ENCODE results near the gene UTF1.
"Not testable (repeated sequence)": the region's sequence is repeated elsewhere in the genome, so short reads cannot be mapped to it uniquely, and the experiment has no call there.

UTF1 gene

DNA sequence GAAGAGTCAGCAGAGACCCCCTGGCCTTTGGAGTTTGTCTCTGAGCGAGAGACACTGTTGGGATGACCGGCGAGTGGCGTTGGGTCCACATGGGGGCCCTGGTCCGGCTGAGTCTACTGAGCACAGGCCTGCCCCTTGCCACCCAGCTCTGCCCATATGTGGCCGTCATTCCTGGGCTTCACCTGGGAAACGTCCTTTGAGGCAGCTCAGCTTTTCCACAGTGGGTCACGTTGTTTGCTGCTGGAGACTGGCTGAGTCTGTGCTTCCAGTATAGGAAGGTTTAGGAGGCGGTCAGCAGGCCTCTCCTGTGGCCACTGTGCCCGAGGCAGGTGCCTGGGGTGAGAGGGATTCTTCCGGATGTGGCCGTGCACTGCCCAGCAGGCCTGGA is 29.6 kb downstream of the UTF1 start:
- in situ Hi-C loops (cut with HindIII; ENCODE audit: low sequenced_read_pairs), result loop anchor here (5.0 to 10.0 kb wide), 2 partner anchors 45 to 102 kb away; partner anchors contain the start of genes TUBGCP2 and ZNF511

DNA sequence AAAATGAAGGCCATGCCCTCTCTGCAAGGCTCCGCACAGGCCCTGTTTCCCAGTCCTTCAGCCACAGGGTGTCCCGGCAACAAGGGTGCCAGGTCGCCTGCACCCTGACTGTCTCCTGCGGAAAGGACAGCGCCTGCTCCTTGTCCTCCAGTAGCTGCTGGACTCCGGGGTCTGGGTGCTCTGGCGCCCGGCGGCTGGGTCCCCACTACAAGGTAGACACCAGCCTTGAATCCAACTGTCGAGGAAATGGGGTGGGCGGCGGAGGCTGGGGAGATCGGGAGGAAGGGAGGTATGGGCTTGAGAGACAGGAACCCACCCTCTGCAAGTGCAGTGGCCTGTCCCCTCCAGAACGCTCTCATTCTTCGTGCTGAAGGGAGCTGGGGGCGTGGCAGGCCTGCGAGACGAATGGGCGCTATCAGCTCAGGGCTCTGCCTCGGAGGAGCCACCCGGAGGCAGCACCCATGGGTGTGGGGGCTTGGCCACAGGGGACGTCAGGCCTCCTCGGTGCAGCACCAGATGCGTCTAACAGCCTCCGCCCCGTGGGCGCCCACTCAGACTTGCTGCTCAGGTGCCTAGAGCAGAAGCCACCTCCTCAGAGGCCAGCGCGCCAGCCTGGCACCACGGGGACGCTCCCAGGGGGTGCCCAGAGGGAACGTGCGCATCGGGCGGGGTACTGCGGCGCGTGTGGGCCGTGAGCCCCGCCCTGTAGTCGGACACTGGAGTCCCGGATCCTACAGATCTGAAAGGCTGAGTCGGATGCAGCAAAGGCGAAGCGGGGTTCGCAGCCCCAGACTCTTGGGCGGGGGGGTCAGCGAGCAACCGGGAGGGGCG is 31.1 kb downstream of the UTF1 start:
- in situ Hi-C loops (cut with HindIII; ENCODE audit: low sequenced_read_pairs), result no loop called here

DNA sequence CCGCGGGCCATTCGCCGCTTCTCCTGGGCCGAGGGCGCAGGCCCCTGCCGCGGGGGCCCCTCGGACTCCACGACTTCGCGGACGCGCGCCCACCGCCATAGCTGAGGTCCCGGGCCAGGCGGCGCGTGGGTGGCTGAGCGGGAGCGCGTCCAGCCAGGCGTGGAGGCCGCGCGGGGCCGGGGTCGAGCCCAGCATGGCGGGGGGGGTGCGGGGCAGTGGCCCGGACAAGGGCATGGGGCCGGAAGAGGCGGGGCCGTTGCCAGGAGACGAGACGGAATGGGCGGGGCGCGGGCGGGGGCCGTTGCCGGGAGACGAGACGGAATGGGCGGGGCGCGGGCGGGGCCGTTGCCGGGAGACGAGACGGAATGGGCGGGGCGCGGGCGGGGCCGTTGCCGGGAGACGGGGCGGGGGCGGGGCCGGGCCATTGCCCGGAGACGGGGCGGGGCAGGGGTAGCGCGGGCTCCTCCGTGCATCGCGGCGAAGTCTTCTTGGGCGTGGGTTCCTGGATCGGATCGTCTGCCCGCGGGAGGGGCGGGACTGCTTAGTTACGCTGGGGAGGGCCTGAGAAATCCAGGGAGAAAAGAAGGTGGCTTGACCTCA is 31.8 kb downstream of the UTF1 start:
- in situ Hi-C loops (cut with HindIII; ENCODE audit: low sequenced_read_pairs), result no loop called here

DNA sequence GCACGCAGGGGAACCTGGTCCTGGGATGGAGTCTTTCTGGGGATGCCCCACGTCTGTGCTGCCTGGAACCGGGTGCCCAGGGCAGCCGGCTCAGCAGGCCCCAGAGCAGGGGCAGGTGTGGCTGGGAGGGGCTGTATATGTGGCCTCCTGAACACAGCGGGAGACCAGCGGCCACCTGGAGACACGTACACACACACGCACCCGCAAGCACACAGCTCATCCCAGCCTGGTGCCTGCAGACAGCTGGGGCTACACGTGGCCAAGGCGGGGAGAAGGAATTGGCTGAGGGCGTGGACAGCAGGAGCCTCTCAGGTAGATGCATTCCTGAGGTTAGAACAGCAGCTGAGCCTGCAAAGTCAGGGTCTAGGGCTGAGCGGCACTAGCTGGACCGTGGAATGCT is 32.7 kb downstream of the UTF1 start:
- in situ Hi-C loops (cut with HindIII; ENCODE audit: low sequenced_read_pairs), result no loop called here

DNA sequence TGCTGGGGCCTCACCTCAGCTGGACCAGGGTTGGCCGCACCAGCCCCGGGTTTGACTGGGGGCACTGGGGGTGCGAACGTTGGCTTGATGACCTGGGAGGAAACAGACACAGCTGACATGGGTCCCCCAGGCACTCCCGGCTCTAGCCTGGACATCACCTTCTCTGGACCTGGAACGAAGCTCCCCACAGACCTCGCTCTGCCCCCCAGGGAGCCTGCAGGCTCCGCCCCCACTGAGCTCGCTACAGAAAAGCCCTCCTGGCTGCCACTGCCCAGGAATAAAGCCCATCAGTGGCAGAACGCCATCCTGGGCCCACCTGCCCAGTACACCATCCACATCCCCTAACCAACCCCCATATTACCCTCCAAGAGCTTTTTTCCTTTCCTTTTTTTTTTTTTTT is 33.7 kb downstream of the UTF1 start:
- in situ Hi-C loops (cut with HindIII; ENCODE audit: low sequenced_read_pairs), result no loop called here

DNA sequence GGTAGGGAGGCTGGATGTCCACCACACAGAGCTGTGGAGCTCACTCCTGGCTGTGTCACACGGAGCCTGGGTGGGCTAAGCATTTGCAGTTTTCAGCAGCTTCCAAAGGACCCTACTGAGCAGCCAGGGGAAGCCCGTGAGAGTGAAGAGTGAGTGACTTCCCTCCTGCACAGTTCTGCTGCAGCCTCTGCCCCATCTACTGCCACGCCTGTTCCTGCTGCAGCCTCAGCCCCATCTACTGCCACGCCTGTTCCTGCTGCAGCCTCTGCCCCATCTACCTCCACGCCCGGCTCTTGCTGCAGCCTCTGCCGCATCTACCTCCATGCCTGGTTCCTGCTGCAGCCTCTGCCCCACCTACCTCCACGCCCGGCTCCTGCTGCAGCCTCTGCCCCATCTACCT is 34.4 kb downstream of the UTF1 start:
- in situ Hi-C loops (cut with HindIII; ENCODE audit: low sequenced_read_pairs), result no loop called here

DNA sequence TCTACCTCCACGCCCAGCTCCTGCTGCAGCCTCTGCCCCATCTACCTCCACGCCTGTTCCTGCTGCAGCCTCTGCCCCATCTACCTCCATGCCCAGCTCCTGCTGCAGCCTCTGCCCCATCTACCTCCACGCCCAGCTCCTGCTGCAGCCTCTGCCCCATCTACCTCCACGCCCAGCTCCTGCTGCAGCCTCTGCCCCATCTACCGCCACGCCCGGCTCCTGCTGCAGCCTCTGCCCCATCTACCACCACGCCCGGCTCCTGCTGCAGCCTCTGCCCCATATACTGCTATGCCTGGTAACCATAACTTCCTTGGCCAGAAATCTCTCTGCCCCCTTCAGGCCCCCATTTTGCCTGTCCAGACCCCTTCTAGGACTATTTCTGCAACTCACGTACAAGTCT is 35.0 kb downstream of the UTF1 start:
- in situ Hi-C loops (cut with HindIII; ENCODE audit: low sequenced_read_pairs), result not testable (repeated sequence)

DNA sequence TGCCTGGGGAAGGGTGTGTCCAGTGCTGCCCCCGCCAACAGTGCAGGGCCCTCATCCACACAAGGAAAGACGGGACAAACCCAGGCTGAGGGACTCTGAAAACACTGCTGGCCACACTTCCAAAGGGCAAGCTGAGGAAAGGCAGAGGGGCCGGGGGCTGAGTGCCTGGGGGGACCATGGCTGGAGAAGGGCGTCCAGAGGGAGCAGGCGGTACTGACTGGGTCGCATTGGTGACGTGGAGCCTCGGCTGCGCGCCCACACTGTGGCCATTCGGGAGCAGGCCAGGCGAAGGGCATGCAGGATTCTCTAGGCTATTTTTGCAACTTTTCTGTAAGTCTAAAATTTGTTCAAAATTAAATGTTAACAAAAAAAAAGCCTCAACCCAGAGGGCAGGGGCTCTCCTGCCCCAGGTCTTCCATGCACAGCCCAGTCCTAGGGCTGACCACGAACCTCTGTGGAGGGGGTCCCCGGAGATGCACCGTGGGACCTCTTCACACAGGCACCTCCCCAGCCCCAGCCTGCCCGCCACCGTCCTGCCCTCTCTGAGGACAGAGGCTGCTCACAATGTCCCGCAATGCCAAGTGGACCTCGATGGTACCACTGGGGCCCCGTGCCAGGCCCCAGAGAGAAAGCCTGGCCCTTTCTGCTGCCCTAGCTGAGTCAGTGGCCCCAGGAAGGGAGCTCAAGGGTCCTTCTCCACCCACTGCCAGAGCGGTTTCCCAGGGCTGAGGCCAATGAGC is 36.2 kb downstream of the UTF1 start:
- in situ Hi-C loops (cut with HindIII; ENCODE audit: low sequenced_read_pairs), result no loop called here

DNA sequence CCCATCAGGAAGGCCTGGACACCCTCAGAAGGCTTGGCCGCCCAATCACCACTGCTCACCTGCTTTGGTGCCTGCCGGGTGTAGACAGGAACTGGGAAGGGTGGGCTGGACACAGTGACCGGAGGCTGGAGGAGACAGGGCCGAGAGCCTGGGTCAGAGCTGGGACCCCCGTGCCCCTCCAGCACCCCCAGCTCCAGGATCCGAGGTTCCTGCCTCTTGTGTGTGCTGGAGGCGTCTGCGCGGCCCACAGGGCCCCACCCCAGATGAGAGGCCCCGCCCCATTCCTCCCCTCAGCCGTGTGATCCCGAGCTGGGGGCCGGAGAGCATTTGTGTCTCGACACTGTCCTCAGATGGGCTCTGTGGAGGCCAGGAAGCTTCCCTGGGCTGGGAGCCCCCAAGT is 37.3 kb downstream of the UTF1 start:
- in situ Hi-C loops (cut with HindIII; ENCODE audit: low sequenced_read_pairs), result no loop called here

DNA sequence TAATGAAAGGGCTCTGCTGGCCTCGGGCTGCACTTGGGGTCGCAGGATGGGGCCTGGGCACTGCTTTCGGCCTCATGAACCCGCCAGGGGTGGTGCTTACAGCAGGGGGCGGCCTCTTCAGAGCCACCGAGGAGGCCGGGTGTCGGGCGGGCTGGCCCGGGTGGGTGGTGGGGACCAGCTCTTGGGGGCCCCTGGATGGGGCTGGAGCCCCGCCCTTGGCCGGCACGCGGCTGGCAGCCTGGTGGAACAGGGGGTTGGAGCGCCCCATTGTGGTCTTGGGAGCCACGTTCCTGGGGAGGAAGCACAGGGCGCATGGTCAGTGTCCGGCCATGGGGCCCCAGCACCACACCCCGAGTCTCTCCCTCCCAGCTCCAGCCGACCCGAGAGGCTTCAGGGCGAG is 37.8 kb downstream of the UTF1 start:
- in situ Hi-C loops (cut with HindIII; ENCODE audit: low sequenced_read_pairs), result no loop called here

DNA sequence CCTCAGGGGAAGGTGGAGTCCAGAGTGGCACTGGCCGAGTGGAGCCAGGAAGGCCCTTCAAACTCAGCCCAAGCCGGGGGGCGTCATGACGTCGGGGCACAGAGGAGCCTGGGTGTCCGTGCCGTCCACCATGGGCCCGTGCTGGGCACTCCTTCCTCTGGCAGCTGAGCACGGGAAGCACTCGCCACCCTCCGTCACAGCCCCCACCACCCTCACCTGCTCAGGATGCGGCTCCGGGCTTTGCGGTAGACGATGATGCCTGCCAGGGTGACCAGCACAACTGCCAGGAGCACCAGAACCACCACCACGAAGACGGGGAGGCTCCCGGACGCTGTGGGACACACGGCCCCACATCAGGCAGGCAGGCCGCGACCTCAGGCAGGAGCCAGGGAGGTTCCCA is 38.5 kb downstream of the UTF1 start:
- in situ Hi-C loops (cut with HindIII; ENCODE audit: low sequenced_read_pairs), result no loop called here

DNA sequence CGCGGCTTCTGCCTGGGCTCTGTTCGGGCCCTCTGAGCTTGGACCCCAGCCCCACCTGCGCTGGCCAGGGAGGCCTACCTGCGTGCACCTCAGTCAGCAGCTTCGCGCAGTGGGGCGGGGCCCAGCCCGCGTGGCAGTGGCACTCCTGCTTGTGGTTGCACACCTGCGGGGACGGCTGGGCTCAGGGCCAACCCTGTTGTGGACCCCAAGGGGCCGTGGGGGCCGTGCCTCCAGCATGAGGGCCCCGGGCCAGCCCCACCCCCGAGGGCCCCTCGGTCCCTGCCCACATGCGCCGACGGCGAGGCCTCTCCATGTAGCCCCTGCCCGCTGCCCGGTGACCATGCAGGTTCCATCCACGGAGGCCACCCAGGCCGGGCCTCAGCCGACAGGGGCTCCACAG is 39.4 kb downstream of the UTF1 start:
- in situ Hi-C loops (cut with HindIII; ENCODE audit: low sequenced_read_pairs), result no loop called here

DNA sequence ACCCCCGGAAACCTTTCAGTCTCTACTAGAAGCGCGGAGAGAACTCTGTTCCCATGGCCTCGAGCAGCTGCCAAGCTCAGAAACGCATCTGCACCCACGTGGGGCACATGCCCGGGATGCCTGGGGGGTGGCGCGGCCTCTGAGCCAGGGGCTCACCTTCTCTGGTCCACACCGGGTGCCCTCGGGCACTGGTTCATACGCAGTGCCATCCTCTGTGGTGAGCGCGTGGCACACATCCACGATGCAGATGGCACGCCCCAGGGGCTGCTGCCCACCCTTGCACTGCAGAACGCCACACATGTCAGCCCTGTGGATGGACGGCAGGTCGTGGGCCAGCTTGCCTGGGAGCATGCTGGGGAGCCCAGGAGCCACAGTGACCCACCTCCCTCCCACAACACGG is 40.2 kb downstream of the UTF1 start:
- in situ Hi-C loops (cut with HindIII; ENCODE audit: low sequenced_read_pairs), result no loop called here

DNA sequence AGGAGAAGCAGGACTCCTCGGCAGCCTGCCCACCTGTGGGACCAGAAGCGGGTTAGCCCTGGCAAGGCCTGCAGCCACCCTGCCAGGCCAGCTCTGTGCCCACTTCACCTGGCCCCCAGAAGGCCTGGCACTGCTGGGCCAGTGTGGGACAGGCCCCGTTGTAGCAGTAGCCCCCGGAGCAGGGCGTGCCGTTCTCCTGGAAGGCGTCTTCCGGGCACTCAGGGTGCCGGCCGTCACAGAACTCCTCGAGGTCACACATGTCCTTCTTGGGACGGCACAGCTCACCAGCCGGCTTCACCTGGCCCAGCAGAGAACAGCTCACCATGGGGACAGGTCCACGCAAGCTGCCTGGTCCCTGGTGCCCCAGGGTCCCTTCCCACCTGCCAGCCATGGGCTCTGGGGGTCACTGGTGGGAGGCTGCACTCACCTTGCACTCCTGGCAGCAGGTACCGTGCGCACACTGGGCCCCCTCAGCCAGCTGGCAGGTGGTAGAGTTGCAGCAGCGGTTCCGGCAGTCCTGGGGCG is 40.8 kb downstream of the UTF1 start:
- in situ Hi-C loops (cut with HindIII; ENCODE audit: low sequenced_read_pairs), result no loop called here

DNA sequence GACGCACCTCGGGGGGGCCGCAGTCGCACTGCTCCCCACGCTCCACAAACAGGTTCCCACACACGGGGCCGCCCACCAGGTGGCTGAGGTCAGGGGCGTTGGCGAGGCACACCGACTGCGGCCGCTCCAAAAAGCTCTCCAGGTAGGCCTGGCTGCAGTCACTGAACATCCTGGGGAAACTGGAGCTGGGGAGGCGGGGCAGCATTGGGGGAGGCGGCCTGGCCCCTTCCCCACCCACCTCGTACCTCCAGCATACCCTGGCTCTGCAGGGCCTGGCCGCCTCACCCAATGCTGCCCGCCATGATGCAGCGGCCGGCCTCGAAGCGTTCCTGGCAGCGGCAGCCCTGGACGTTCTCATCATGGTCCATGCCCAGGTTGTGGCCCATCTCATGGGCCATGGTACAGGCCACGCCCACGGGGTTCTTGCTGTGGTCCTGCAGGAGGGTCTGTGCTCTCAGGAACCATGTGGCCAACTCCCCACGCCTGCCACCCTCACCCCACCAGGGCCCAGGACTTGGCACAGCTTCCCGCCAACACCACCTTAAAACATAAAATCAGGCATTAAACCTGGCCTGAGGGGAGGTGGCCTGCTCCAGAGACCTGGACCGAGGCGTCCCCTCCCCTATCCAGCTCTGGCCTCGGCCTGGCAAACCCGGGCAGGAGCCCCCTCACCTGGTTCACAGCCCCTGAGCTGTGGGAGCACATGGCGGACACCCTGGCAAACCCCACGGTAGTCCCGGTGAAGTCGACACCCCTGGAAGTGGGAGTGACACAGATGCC is 41.7 kb downstream of the UTF1 start:
- in situ Hi-C loops (cut with HindIII; ENCODE audit: low sequenced_read_pairs), result no loop called here

DNA sequence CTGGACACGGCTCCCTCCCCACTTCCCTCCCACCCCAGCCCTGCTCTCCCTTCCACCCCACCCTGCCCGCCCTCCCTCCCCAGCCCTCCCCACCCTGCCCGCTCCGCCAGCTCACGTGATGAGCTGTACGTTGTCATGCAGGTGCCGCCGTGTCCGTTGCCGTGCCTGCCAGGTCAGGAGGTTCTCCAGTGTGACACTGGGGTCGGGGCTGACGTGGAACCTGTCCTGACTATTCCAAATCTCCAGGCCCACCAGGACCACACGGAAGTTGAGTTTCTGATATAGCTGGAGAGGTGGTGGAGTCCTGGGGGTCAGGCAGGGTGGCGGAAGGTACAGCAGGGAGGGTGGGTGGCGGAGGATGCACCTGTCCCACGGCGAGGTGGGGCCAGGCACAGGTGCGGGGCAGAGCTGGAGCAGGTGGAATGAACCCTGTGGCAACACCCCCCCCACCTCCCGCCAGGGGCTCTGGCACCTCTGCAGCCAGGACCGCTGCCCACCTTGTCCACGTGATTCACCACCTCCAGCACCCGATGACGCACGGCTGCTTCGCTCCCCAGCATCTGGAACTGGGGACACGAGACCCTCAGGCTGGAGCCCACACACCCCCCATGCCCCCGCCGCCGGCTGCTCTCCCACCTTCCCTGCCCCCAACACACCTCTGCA is 42.4 kb downstream of the UTF1 start:
- in situ Hi-C loops (cut with HindIII; ENCODE audit: low sequenced_read_pairs), result no loop called here

DNA sequence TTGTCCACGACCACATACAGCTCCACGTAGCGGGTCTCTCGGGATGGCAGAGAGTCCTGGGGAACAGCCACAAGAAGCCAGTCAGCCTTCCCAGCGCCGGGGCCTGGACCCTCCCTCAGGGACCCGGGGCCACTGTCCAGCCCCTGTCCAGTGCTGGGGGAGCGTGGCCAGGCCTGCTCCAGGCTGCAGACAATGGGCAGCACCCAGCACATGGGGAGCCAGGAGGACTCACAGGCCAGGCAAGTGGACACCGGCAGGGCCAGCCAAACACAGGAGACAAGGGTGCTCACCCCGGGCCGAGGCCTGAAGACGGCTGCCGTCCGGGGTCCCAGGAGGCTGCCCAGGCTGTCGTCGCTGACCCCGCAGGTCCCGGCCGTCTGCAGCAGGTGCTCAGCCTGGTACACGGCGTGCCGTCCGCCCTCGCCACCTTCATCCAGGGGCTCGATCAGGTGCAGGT is 43.0 kb downstream of the UTF1 start:
- in situ Hi-C loops (cut with HindIII; ENCODE audit: low sequenced_read_pairs), result no loop called here

DNA sequence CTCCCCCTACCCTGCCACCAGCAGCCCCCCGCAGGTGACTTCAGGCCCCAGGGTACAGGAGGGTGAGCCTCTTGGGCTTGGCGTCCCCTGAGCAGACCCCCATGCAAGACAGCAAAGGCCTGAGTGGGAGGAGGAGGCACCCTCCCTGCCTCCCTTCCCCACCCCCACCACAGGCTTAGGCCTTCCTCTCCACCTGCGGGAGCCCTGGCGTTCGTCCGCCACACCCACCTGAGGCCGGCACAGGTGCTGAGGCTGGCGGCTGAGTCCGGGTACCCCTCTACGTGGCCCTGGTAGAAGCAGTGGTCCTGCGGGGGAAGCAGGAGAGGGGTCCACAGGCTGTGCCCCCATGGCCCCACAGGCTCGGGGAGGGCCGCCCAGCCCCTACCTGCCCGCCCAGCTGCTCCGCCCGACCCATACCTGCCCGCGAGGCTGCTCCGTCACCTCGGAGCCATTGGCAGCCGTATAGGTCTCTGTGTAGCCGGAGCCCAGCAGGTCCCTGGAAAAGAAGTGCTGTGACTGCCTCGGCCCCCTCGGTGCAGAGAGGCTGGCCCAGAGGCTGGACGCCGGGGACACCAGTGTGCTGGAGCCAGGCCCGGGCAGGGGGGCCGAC is 43.6 kb downstream of the UTF1 start:
- in situ Hi-C loops (cut with HindIII; ENCODE audit: low sequenced_read_pairs), result no loop called here

DNA sequence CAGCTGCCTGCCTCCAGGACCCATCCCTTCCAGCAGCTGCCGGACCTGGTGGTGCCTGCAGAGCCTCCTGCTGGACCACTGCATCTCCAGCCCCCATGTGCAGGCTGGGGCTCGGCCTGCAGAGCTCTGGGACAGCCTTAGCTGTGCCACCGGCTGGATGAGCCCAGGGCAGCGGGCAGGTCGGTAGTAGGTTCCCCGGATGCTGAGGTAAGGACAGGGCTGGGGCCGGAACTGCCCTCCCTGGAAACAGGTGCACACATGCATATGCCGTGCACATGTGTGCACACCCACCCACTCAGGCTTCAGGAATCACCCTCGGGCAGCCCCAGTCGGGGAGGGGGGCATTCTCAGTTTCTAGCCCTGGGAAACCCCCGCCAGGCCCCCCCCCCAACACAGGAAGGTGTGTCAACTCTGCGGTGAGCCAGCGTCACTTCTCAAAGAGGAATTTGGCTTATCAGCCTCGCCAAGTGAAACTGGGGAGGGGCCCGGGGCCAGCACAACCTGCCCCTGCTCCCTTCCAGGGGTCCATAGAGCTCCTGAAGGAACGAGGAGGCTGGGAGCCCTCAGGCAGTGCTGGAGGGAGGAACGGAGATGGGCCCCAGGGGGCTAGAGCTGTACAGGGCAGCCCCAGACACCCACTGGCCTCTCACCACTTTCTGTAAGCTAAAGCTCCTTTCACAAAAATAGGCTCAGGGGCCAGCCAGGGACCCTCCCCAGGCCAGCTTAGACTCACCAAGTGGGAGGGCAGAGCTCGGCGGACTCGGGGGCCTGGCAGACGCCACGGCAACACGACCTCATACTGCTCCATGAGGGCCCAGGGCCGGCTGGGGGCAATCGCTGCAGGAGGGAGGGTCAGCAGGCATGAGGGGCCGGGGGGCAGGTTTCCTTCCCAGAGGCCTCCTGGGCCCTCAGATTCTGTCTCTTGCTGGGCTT is 45.0 kb downstream of the UTF1 start:
- in situ Hi-C loops (cut with HindIII; ENCODE audit: low sequenced_read_pairs), result no loop called here

Data from endothelial cell of hepatic sinusoid (primary cell).